SH-SY5Y (cell line): ENCODE measurements around the gene LYRM2.

Source experiments
- GATA2 ChIP-seq: IDR thresholded peaks from 2 replicates; pipeline ENCODE4 v1.6.1; 2011; ENCODE audit warnings: mild to moderate bottlenecking, low read depth, low read length
- GATA3 ChIP-seq: IDR thresholded peaks from 2 replicates; pipeline ENCODE4 v1.6.1; 2011; ENCODE audit warnings: low read depth, mild to moderate bottlenecking, low read length, moderate library complexity

DNA sequence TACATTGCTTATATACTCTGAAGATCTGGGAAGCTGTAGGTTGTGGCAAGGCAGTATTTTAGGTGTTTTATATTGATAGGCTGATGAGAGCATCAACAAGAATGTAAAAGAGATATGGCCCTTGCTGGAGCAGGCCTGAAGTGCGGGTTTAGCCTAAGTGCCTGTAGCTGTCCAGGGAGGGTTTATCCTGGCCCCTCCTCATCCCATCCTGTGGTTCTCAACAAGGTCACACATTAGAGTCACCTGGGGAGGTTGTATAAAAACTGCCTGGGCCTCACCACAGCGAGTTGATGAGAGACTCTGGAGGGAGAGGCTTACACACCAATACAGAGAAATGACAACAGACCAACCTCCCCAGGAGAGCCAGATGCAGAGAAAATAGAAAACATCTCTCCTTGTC is 48.4 kb downstream of the LYRM2 start:
- TF ChIP-seq GATA2 (no peak), GATA3 (no peak)
